Measurements from ENCODE around the gene CIC. TPM values are rescaled to one million over a fixed set of nuclear protein-coding genes. Genes with fewer than 3 reads are reported as not detected.
A peak's percentile ranks its signal among the peaks of the same experiment; 100 is the strongest.

The CIC gene
- total and polyA plus RNA-seq, 10 of the 15 experiments (the other 5 are each of a cell fraction or from before 2014, with no cell fraction given) = 0.18 to 50.6 (median 7.1) TPM

DNA sequence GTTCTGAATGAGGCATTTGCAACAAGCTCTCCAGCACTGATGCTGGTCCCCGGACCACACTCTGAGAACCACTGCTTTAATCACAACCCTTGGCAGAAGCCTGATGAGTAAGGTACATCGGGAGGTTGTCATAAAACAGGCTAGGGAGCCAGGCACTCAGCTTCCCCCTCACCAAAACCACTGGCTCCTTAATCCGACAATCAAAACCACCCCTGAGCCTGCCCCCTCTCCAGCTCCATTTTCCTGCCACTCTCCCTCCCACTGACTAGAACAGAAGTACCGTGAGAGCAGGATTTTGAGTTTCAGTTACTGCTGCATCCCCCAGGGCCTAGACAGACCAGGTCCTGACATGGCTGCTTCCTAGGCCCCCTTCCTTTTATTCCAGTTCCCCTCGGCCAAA is 33.9 kb upstream of the CIC start (continued):
- no peak for TF ChIP-seq ZNF217 (IDR thresholded peaks at IDR 0.05)
- no peak for TF ChIP-seq RBBP5 (conservative IDR thresholded peaks at IDR 0.05)
- no peak for TF ChIP-seq TCF12 (IDR thresholded peaks at IDR 0.05; ENCODE audit: low read depth, low read length)
- no peak for TF ChIP-seq PAX8 (IDR thresholded peaks at IDR 0.05)
- no peak for TF ChIP-seq FOS (IDR thresholded peaks at IDR 0.05; ENCODE audit: borderline replicate concordance, extremely low read depth, insufficient read length)
- TF ChIP-seq RB1 (IDR thresholded peaks at IDR 0.05; ENCODE audit: borderline replicate concordance) = no peak

DNA sequence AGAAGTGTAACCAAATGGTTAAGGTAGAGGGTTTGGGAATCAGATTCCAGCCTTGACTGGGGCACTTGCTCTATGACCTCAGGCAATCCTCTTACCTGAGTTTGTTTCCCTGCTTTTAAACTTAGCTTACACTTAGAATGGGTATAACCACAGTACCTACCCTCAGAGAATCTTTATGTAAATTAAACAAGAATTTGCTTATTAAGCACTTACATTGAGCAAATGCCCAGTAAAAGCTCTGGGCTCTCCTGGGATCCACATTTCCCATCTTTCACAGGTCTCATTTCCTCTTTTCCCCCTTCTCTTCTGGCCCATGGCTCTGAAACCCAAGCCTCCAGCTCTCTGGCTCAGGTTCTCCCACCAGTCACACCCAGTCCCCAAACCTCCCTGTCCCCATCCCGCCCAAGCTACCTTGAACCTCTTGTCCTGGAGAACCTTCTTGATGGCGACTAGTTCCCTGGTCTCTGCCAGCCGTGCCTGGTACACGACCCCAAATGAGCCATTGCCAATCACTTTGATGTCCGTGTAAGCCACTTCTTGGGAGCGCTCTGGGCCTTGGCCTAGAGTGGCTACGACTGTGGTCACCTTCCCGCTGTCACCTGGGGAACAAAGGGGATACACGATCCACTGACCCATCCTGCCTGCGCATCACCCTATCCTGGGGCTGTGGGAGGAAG is 29.4 kb upstream of the CIC start:
- TF ChIP-seq KLF5 (IDR thresholded peaks at IDR 0.05; ENCODE audit: partially characterized antibody) = no peak
- no peak for TF ChIP-seq GABPA (IDR thresholded peaks at IDR 0.05; ENCODE audit: low read depth)
- no peak for TF ChIP-seq EGR1 (IDR thresholded peaks at IDR 0.05; ENCODE audit: borderline replicate concordance in 1 of 2, low read depth in 2 of 2, low read length in 2 of 2)
- TF ChIP-seq POLR2AphosphoS5 (IDR thresholded peaks at IDR 0.05; ENCODE audit: low read length) = no peak
- no peak for TF ChIP-seq RAD51 (IDR thresholded peaks at IDR 0.05)
- no peak for TF ChIP-seq PAX8 (IDR thresholded peaks at IDR 0.05)
- TF ChIP-seq MYB (IDR thresholded peaks at IDR 0.05; ENCODE audit: borderline replicate concordance, low read depth, low read length) = no peak
- TF ChIP-seq NRF1 (conservative IDR thresholded peaks at IDR 0.05; ENCODE audit: low read depth, low read length) = no peak
- no peak for TF ChIP-seq NR2C1 (IDR thresholded peaks at IDR 0.05)
- TF ChIP-seq FOS (IDR thresholded peaks at IDR 0.05; ENCODE audit: borderline replicate concordance, extremely low read depth, insufficient read length) = no peak
- DNase-seq (ENCODE audit: low read depth, low spot score) (no peak), FAIRE-seq (no peak), ATAC-seq (no peak)
- ChIA-PET CTCF (interaction anchor here (0.6 to 2.8 kb wide), 7 partner anchors 13 to 131 kb away, joined by 3 to 13 read pairs (median 4); partner anchors contain the start of gene POU2F2), RAD21 (ENCODE audit: unreplicated experiment) (interaction anchor here (4.5 kb wide), 1 partner anchor 107 kb away, joined by 25 read pairs; the partner anchor contains the start of gene POU2F2), POLR2A (interaction anchor here (0.5 to 1.4 kb wide), 3 partner anchors 24 to 998 kb away, joined by 3 to 5 read pairs (median 4); no protein-coding TSS in a partner anchor), SMC1A (ENCODE audit: uncharacterized antibody, unreplicated experiment) (interaction anchor here (0.7 to 1.7 kb wide), 10 partner anchors 19 to 107 kb away, joined by 3 to 7 read pairs (median 4); partner anchors contain the start of genes DEDD2, POU2F2 and ZNF526)
- intact Hi-C loops (cut with micrococcal nuclease; ENCODE audit: unreplicated experiment) = loop anchor here (5.0 kb wide), 1 partner anchor 107 kb away; the partner anchor contains the start of gene POU2F2
- H3K4me1 ChIP-seq (ENCODE audit: control insufficient read depth, insufficient read depth, low read length) = peaks cover 10% of the 10 kb centered on the region; the same call in 1 of the 2 replicates
- no peak overlapping the region for H2AFZ ChIP-seq (ENCODE audit: control insufficient read depth, low read depth, low read length)
- no peaks in the 10 kb centered on the region for H3K27me3 ChIP-seq (replicated peaks in 1 of 2; ENCODE audit: control insufficient read depth in 2 of 2, insufficient read depth in 2 of 2, low read length in 1 of 2)
- H3K9ac ChIP-seq (ENCODE audit: control insufficient read depth, insufficient read depth, low read length) = no peak overlapping the region
- no TSS peak for BruUV-seq (replicated peaks)
- H3K27ac ChIP-seq (ENCODE audit: control insufficient read depth, insufficient read depth) = no peak overlapping the region
- peaks cover 38% of the 10 kb centered on the region for H3K79me2 ChIP-seq (ENCODE audit: control insufficient read depth, insufficient read depth, low read length)
- H3K4me2 ChIP-seq (ENCODE audit: control insufficient read depth, insufficient read depth) = 0 out of 2 replicates have a peak overlapping the region, but pooled peaks have one; percentile 1
- WGBS (ENCODE audit: insufficient coverage, insufficient replicate concordance, low lambda C conversion rate, missing lambda C conversion rate) = 95% methylated on average over 10 of the region's 10 CpGs
- no peaks in the 10 kb centered on the region for H3K9me3 ChIP-seq (replicated peaks; ENCODE audit: control insufficient read depth, insufficient read depth, low read length)
- peaks cover 11 to 21% of the 10 kb centered on the region in 2 experiments; a peak in 3 of 4 replicates for H3K36me3 ChIP-seq (ENCODE audit: control insufficient read depth in 2 of 2, insufficient read depth in 2 of 2, low read length in 1 of 2)
- in situ Hi-C loops (cut with MboI) = no loop called here
- no peak overlapping the region for H3K4me3 ChIP-seq
- H4K20me1 ChIP-seq (ENCODE audit: control insufficient read depth, insufficient read depth) = no peaks in the 10 kb centered on the region

All from GM12878 (cell line).